GM12878 (cell line): ENCODE results near the gene RENBP. TPM values are rescaled to one million over a fixed set of nuclear protein-coding genes. Genes with fewer than 3 reads are reported as not detected.

ENCODE experiments used
- microRNA-seq: library from miRNA; unstranded; fragments of <30 nt; microRNA quantifications from one replicate; pipeline ENCODE4, GENCODE V29; 2018
- polyA plus RNA-seq, 11 experiments: library from polyadenylated mRNA; depleted of rRNA in 4 of 11; unstranded in 6 of 11; stranded (reverse) in 5 of 11; fragments of >200 nt; fragmentation: Nextera tagmentation in 4 of 11; fragmentation: Illumina TruSeq in 1 of 11; extraction: Ambion mirVana in 4 of 11; extraction: Trizol in 1 of 11; gene quantifications; 1 replicate in 1 of 11; 2 replicates in 10 of 11; pipeline versions ENCODE4 v1.2.1 to v1.2.3, GENCODE V29; 2011 to 2016; ENCODE audit warnings: inconsistent platforms in 2 of 11, missing spikeins in 2 of 11, low read depth in 1 of 11
- small RNA-seq: library from RNA; depleted of rRNA; stranded (forward); fragments of <200 nt; gene quantifications from one replicate; pipeline ENCODE3, GENCODE V24; 2014
- total RNA-seq, 4 experiments: library from RNA; depleted of rRNA in 3 of 4; stranded (reverse); fragments of >200 nt in 3 of 4; fragmentation: Illumina TruSeq in 1 of 4; extraction: Trizol in 1 of 4; gene quantifications; 2 replicates each; pipeline versions ENCODE4 v1.2.1 to v1.2.3, GENCODE V29; 2013 to 2021

Gene RENBP
- total and polyA plus RNA-seq, 10 of the 15 experiments (the other 5 are each of a cell fraction or from before 2014, with no cell fraction given) = 0.36 to 4.9 (median 1.8) TPM; not detected in 3

Small RNA genes within 50 kb of the gene (microRNA-seq; reads per million reads assigned to microRNA genes)
- gene MIR3202-1 = not detected
- gene MIR3202-2 = not detected

Small RNA genes within 50 kb of the gene (small RNA-seq; reads per million reads assigned to genes)
- gene MIR3202-1 = 0.78 reads per million, percentile 23 among the genes with 10 or more reads in this experiment

Other genes with a start within 250 kb of the RENBP start
Only the 7 nearest of the 17 such genes appear.
- gene L1CAM, start 58.5 kb downstream of the RENBP start, total RNA-seq (2014; rRNA removed) = not detected in 2 replicates
- gene L1CAM, start 58.5 kb downstream of the RENBP start, total RNA-seq (2014; rRNA removed; fragmentation: Illumina TruSeq; extraction: Trizol) = not detected in 2 replicates
- gene L1CAM, start 58.5 kb downstream of the RENBP start, total RNA-seq (2021) = 0.24 and 0.64 TPM in 2 replicates
- 0.12 and 0.22 TPM in 2 replicates for gene L1CAM, start 58.5 kb downstream of the RENBP start, polyA plus RNA-seq (2011; rRNA removed)
- gene L1CAM, start 58.5 kb downstream of the RENBP start, polyA plus RNA-seq (2014; fragmentation: Illumina TruSeq; extraction: Trizol) = not detected in 2 replicates
- gene L1CAM, start 58.5 kb downstream of the RENBP start, polyA plus RNA-seq (2014; fragmentation: Nextera tagmentation; extraction: Ambion mirVana) = not detected
- gene L1CAM, start 58.5 kb downstream of the RENBP start, polyA plus RNA-seq (2014; rRNA removed) = 0.01 TPM in 1 of 2 replicates, not detected in the other
- under 1 TPM; 0.05 to 0.09 TPM for gene L1CAM, start 58.5 kb downstream of the RENBP start, polyA plus RNA-seq (2016; fragmentation: Nextera tagmentation; extraction: Ambion mirVana)
- gene AVPR2, start 40.0 kb downstream of the RENBP start, total RNA-seq (2014; rRNA removed) = not detected in 2 replicates
- gene AVPR2, start 40.0 kb downstream of the RENBP start, total RNA-seq (2014; rRNA removed; fragmentation: Illumina TruSeq; extraction: Trizol) = not detected in 2 replicates
- not detected in 2 replicates for gene AVPR2, start 40.0 kb downstream of the RENBP start, total RNA-seq (2021)
- gene AVPR2, start 40.0 kb downstream of the RENBP start, polyA plus RNA-seq (2011; rRNA removed) = not detected in 2 replicates
- gene AVPR2, start 40.0 kb downstream of the RENBP start, polyA plus RNA-seq (2014; fragmentation: Illumina TruSeq; extraction: Trizol) = not detected in 2 replicates
- not detected for gene AVPR2, start 40.0 kb downstream of the RENBP start, polyA plus RNA-seq (2014; fragmentation: Nextera tagmentation; extraction: Ambion mirVana)
- not detected in 2 replicates for gene AVPR2, start 40.0 kb downstream of the RENBP start, polyA plus RNA-seq (2014; rRNA removed)
- under 1 TPM; 0.12 to 0.37 TPM for gene AVPR2, start 40.0 kb downstream of the RENBP start, polyA plus RNA-seq (2016; fragmentation: Nextera tagmentation; extraction: Ambion mirVana)
- 77.1 and 92.8 TPM in 2 replicates for gene ARHGAP4, start 18.4 kb downstream of the RENBP start, total RNA-seq (2014; rRNA removed)
- 19.0 and 19.5 TPM in 2 replicates for gene ARHGAP4, start 18.4 kb downstream of the RENBP start, total RNA-seq (2014; rRNA removed; fragmentation: Illumina TruSeq; extraction: Trizol)
- 112 and 120 TPM in 2 replicates for gene ARHGAP4, start 18.4 kb downstream of the RENBP start, total RNA-seq (2021)
- 8.5 and 22.0 TPM in 2 replicates for gene ARHGAP4, start 18.4 kb downstream of the RENBP start, polyA plus RNA-seq (2011; rRNA removed)
- gene ARHGAP4, start 18.4 kb downstream of the RENBP start, polyA plus RNA-seq (2014; fragmentation: Illumina TruSeq; extraction: Trizol) = 2.2 and 14.6 TPM in 2 replicates
- 1 to 10 TPM in 1 of 2 experiments, under 1 TPM in 1; 0.71 to 6.0 TPM for gene ARHGAP4, start 18.4 kb downstream of the RENBP start, polyA plus RNA-seq (2014; fragmentation: Nextera tagmentation; extraction: Ambion mirVana)
- 102 and 116 TPM in 2 replicates for gene ARHGAP4, start 18.4 kb downstream of the RENBP start, polyA plus RNA-seq (2014; rRNA removed)
- gene ARHGAP4, start 18.4 kb downstream of the RENBP start, polyA plus RNA-seq (2016; fragmentation: Nextera tagmentation; extraction: Ambion mirVana) = 10 to 100 TPM; 66.6 to 81.6 TPM
- 82.6 and 100 TPM in 2 replicates for gene NAA10, start 9.6 kb downstream of the RENBP start, total RNA-seq (2014; rRNA removed)
- 59.6 and 69.5 TPM in 2 replicates for gene NAA10, start 9.6 kb downstream of the RENBP start, total RNA-seq (2014; rRNA removed; fragmentation: Illumina TruSeq; extraction: Trizol)
- gene NAA10, start 9.6 kb downstream of the RENBP start, total RNA-seq (2021) = 113 and 123 TPM in 2 replicates
- 25.4 and 45.1 TPM in 2 replicates for gene NAA10, start 9.6 kb downstream of the RENBP start, polyA plus RNA-seq (2011; rRNA removed)
- gene NAA10, start 9.6 kb downstream of the RENBP start, polyA plus RNA-seq (2014; fragmentation: Illumina TruSeq; extraction: Trizol) = 88.7 and 97.7 TPM in 2 replicates
- 10 to 100 TPM in 1 of 2 experiments, 1 to 10 TPM in 1; 7.9 to 26.6 TPM for gene NAA10, start 9.6 kb downstream of the RENBP start, polyA plus RNA-seq (2014; fragmentation: Nextera tagmentation; extraction: Ambion mirVana)
- 158 TPM in 2 replicates for gene NAA10, start 9.6 kb downstream of the RENBP start, polyA plus RNA-seq (2014; rRNA removed)
- 100 to 1,000 TPM; 209 to 212 TPM for gene NAA10, start 9.6 kb downstream of the RENBP start, polyA plus RNA-seq (2016; fragmentation: Nextera tagmentation; extraction: Ambion mirVana)
- gene HCFC1, start 27.2 kb upstream of the RENBP start, total RNA-seq (2014; rRNA removed) = 18.8 and 25.5 TPM in 2 replicates
- 8.8 and 10.6 TPM in 2 replicates for gene HCFC1, start 27.2 kb upstream of the RENBP start, total RNA-seq (2014; rRNA removed; fragmentation: Illumina TruSeq; extraction: Trizol)
- gene HCFC1, start 27.2 kb upstream of the RENBP start, total RNA-seq (2021) = 86.1 and 92.7 TPM in 2 replicates
- gene HCFC1, start 27.2 kb upstream of the RENBP start, polyA plus RNA-seq (2011; rRNA removed) = 2.3 and 4.1 TPM in 2 replicates
- gene HCFC1, start 27.2 kb upstream of the RENBP start, polyA plus RNA-seq (2014; fragmentation: Illumina TruSeq; extraction: Trizol) = 7.4 and 21.5 TPM in 2 replicates
- gene HCFC1, start 27.2 kb upstream of the RENBP start, polyA plus RNA-seq (2014; fragmentation: Nextera tagmentation; extraction: Ambion mirVana) = 1 to 10 TPM; 3.9 to 7.6 TPM
- gene HCFC1, start 27.2 kb upstream of the RENBP start, polyA plus RNA-seq (2014; rRNA removed) = 32.0 and 45.1 TPM in 2 replicates
- 10 to 100 TPM; 39.3 to 39.8 TPM for gene HCFC1, start 27.2 kb upstream of the RENBP start, polyA plus RNA-seq (2016; fragmentation: Nextera tagmentation; extraction: Ambion mirVana)
- 5.0 and 8.5 TPM in 2 replicates for gene TMEM187, start 28.1 kb upstream of the RENBP start, total RNA-seq (2014; rRNA removed)
- gene TMEM187, start 28.1 kb upstream of the RENBP start, total RNA-seq (2014; rRNA removed; fragmentation: Illumina TruSeq; extraction: Trizol) = 1.6 and 1.7 TPM in 2 replicates
- 6.1 and 6.3 TPM in 2 replicates for gene TMEM187, start 28.1 kb upstream of the RENBP start, total RNA-seq (2021)
- gene TMEM187, start 28.1 kb upstream of the RENBP start, polyA plus RNA-seq (2011; rRNA removed) = 3.0 and 4.2 TPM in 2 replicates
- 0.36 and 0.88 TPM in 2 replicates for gene TMEM187, start 28.1 kb upstream of the RENBP start, polyA plus RNA-seq (2014; fragmentation: Illumina TruSeq; extraction: Trizol)
- under 1 TPM; 0.45 to 0.99 TPM for gene TMEM187, start 28.1 kb upstream of the RENBP start, polyA plus RNA-seq (2014; fragmentation: Nextera tagmentation; extraction: Ambion mirVana)
- gene TMEM187, start 28.1 kb upstream of the RENBP start, polyA plus RNA-seq (2014; rRNA removed) = 5.6 and 7.0 TPM in 2 replicates
- 1 to 10 TPM; 4.0 to 4.8 TPM for gene TMEM187, start 28.1 kb upstream of the RENBP start, polyA plus RNA-seq (2016; fragmentation: Nextera tagmentation; extraction: Ambion mirVana)
- gene IRAK1, start 75.3 kb upstream of the RENBP start, total RNA-seq (2014; rRNA removed) = 63.2 and 77.8 TPM in 2 replicates
- 37.6 and 42.3 TPM in 2 replicates for gene IRAK1, start 75.3 kb upstream of the RENBP start, total RNA-seq (2014; rRNA removed; fragmentation: Illumina TruSeq; extraction: Trizol)
- gene IRAK1, start 75.3 kb upstream of the RENBP start, total RNA-seq (2021) = 106 and 136 TPM in 2 replicates
- 19.0 and 27.8 TPM in 2 replicates for gene IRAK1, start 75.3 kb upstream of the RENBP start, polyA plus RNA-seq (2011; rRNA removed)
- 9.4 and 32.7 TPM in 2 replicates for gene IRAK1, start 75.3 kb upstream of the RENBP start, polyA plus RNA-seq (2014; fragmentation: Illumina TruSeq; extraction: Trizol)
- gene IRAK1, start 75.3 kb upstream of the RENBP start, polyA plus RNA-seq (2014; fragmentation: Nextera tagmentation; extraction: Ambion mirVana) = 10 to 100 TPM in 1 of 2 experiments, 1 to 10 TPM in 1; 4.2 to 15.1 TPM
- gene IRAK1, start 75.3 kb upstream of the RENBP start, polyA plus RNA-seq (2014; rRNA removed) = 89.9 and 107 TPM in 2 replicates
- gene IRAK1, start 75.3 kb upstream of the RENBP start, polyA plus RNA-seq (2016; fragmentation: Nextera tagmentation; extraction: Ambion mirVana) = 10 to 100 TPM; 36.8 to 82.4 TPM